ENCODE results near the gene APBB1IP. TPM values are rescaled to one million over a fixed set of nuclear protein-coding genes. Genes with fewer than 3 reads are reported as not detected.
"Not testable (repeated sequence)": the region's sequence is repeated elsewhere in the genome, so short reads cannot be mapped to it uniquely, and the experiment has no call there.

APBB1IP gene
- total RNA-seq, 1 experiment from 2014 or later = 0.22 TPM

GRCh38 chr10:26593896-26594295 is 155.8 kb downstream of the APBB1IP start:
- Mint-ChIP-seq H3K4me1 (peaks cover 4% of the 10 kb centered on the region; the same call in 1 of the 2 replicates), H3K9me3 (no peaks in the 10 kb centered on the region), H3K4me3 (no peak overlapping the region), H3K27ac (no peak overlapping the region), H3K27me3 (ENCODE audit: low read depth) (no peaks in the 10 kb centered on the region), H3K36me3 (no peaks in the 10 kb centered on the region)
- ChIA-PET POLR2A (no interaction called here), CTCF (interaction anchor here (0.6 to 1.7 kb wide), 3 partner anchors 13 to 703 kb away, joined by 3 to 6 read pairs (median 3); no protein-coding TSS in a partner anchor)
- peak; percentile 80 for ATAC-seq
- DNase-seq (ENCODE audit: low spot score) = peak; percentile 23
- TF ChIP-seq ZNF532 (CRISPR knock-in tag; IDR thresholded peaks at IDR 0.05; ENCODE audit: borderline replicate concordance) (no peak), ZNF317 (CRISPR knock-in tag; IDR thresholded peaks at IDR 0.05; ENCODE audit: borderline replicate concordance, low read depth) (no peak), NR1H2 (CRISPR knock-in tag; IDR thresholded peaks at IDR 0.05) (no peak), NFE2L1 (CRISPR knock-in tag; IDR thresholded peaks at IDR 0.05) (no peak), ZNF263 (CRISPR knock-in tag; IDR thresholded peaks at IDR 0.05; ENCODE audit: low read depth) (no peak), ZNF121 (CRISPR knock-in tag; IDR thresholded peaks at IDR 0.05) (no peak), ZNF138 (CRISPR knock-in tag; conservative IDR thresholded peaks at IDR 0.05) (no peak), GRHL2 (CRISPR knock-in tag; IDR thresholded peaks at IDR 0.05; ENCODE audit: insufficient replicate concordance, severe bottlenecking) (no peak), TEAD1 (CRISPR knock-in tag; IDR thresholded peaks at IDR 0.05) (no peak), SP1 (CRISPR knock-in tag; conservative IDR thresholded peaks at IDR 0.05) (no peak), PRDM15 (CRISPR knock-in tag; IDR thresholded peaks at IDR 0.05) (no peak), ZSCAN18 (CRISPR knock-in tag; IDR thresholded peaks at IDR 0.05) (no peak), FOXK1 (CRISPR knock-in tag; IDR thresholded peaks at IDR 0.05) (no peak), ZNF425 (CRISPR knock-in tag; conservative IDR thresholded peaks at IDR 0.05) (no peak), HMGXB4 (CRISPR knock-in tag; IDR thresholded peaks at IDR 0.05) (no peak), USF2 (CRISPR knock-in tag; IDR thresholded peaks at IDR 0.05) (no peak), ATF1 (CRISPR knock-in tag; IDR thresholded peaks at IDR 0.05) (no peak), MLX (CRISPR knock-in tag; IDR thresholded peaks at IDR 0.05) (no peak), GTF2I (CRISPR knock-in tag; conservative IDR thresholded peaks at IDR 0.05) (no peak), NR3C1 (CRISPR knock-in tag; conservative IDR thresholded peaks at IDR 0.05; ENCODE audit: low read depth) (no peak)

- H3K36me3 Mint-ChIP-seq; H3K27me3 Mint-ChIP-seq (ENCODE audit: low read depth); H3K4me1 Mint-ChIP-seq; H3K4me3 Mint-ChIP-seq; H3K27ac Mint-ChIP-seq; ATAC-seq; CTCF ChIA-PET; POLR2A ChIA-PET; H3K9me3 Mint-ChIP-seq; DNase-seq (ENCODE audit: low spot score): not testable (repeated sequence)
Measured at GRCh38 chr10:26603283-26603682, 165.1 kb downstream of the APBB1IP start.
